ENCODE results near the gene RBBP8NL. TPM values are rescaled to one million over a fixed set of nuclear protein-coding genes. Genes with fewer than 3 reads are reported as not detected.

The RBBP8NL gene
- total and polyA plus RNA-seq, 9 of the 15 experiments (the other 6 are each of a cell fraction or from before 2014, with no cell fraction given), result not detected

- TF ChIP-seq RCOR1 (IDR thresholded peaks at IDR 0.05; ENCODE audit: borderline replicate concordance in 1 of 2, low read depth in 2 of 2, low read length in 2 of 2) (peak in 1 of 2 experiments; percentile 23; a peak in 1 of 4 replicates), CBFA2T3 (IDR thresholded peaks at IDR 0.05) (no peak), THAP12 (CRISPR knock-in tag; IDR thresholded peaks at IDR 0.05) (no peak), MAFF (IDR thresholded peaks at IDR 0.05; ENCODE audit: low read length) (no peak), ZNF133 (CRISPR knock-in tag; IDR thresholded peaks at IDR 0.05) (no peak), ZBTB1 (CRISPR knock-in tag; IDR thresholded peaks at IDR 0.05; ENCODE audit: borderline replicate concordance, low read depth) (0 out of 2 replicates have a peak, but pooled peaks have one; percentile 23), MAFG (tag; conservative IDR thresholded peaks at IDR 0.05) (no peak), SAP30 (IDR thresholded peaks at IDR 0.05; ENCODE audit: borderline replicate concordance, insufficient read depth, low read depth, low read length, poor library complexity, severe bottlenecking) (no peak), TFAP4 (CRISPR knock-in tag; IDR thresholded peaks at IDR 0.05; ENCODE audit: borderline replicate concordance) (peak; percentile 32; the same call in 1 of the 2 replicates), EHMT2 (IDR thresholded peaks at IDR 0.05) (no peak), NFATC3 (IDR thresholded peaks at IDR 0.05) (no peak), KAT8 (IDR thresholded peaks at IDR 0.05; ENCODE audit: low read depth) (no peak), CLOCK (CRISPR knock-in tag; IDR thresholded peaks at IDR 0.05; ENCODE audit: borderline replicate concordance) (no peak), POLR3A (IDR thresholded peaks at IDR 0.05; ENCODE audit: borderline replicate concordance, extremely low read depth, insufficient read depth, insufficient read length) (no peak), XRCC3 (IDR thresholded peaks at IDR 0.05) (no peak), BHLHE40 (IDR thresholded peaks at IDR 0.05; ENCODE audit: low read length) (0 out of 2 replicates have a peak, but pooled peaks have one; percentile 19), ELF4 (CRISPR knock-in tag; IDR thresholded peaks at IDR 0.05) (no peak), C11orf30 (IDR thresholded peaks at IDR 0.05; ENCODE audit: low read depth) (no peak), CAMTA2 (CRISPR knock-in tag; conservative IDR thresholded peaks at IDR 0.05) (no peak)
These were observed 22.0 kb downstream of the RBBP8NL start (continued) for GRCh38 chr20:62405108-62405980.

All from K562 (cell line).